Measurements from ENCODE around the gene CREB3.
A peak's percentile ranks its signal among the peaks of the same experiment; 100 is the strongest.

CREB3 gene

DNA sequence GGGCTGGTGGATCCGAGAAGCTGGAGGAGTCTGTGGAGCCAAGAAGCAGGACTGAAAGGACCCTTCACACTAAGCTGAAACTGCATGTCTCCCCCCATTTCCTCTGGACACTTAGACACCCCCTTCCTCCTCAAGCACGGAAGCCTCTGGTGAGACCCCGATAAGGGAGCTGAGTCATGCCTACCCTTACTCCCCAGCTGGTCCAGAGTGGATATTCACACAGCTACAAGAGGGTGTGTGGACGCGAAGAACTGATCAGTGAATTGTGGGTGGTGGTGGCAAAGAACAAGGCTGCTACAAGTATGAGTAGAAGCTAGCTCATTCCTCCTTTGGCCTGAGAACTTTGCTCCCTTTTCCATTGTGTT, 4.8 kb upstream of the CREB3 start:
- DNase-seq (ENCODE audit: low spot score), result no peak

DNA sequence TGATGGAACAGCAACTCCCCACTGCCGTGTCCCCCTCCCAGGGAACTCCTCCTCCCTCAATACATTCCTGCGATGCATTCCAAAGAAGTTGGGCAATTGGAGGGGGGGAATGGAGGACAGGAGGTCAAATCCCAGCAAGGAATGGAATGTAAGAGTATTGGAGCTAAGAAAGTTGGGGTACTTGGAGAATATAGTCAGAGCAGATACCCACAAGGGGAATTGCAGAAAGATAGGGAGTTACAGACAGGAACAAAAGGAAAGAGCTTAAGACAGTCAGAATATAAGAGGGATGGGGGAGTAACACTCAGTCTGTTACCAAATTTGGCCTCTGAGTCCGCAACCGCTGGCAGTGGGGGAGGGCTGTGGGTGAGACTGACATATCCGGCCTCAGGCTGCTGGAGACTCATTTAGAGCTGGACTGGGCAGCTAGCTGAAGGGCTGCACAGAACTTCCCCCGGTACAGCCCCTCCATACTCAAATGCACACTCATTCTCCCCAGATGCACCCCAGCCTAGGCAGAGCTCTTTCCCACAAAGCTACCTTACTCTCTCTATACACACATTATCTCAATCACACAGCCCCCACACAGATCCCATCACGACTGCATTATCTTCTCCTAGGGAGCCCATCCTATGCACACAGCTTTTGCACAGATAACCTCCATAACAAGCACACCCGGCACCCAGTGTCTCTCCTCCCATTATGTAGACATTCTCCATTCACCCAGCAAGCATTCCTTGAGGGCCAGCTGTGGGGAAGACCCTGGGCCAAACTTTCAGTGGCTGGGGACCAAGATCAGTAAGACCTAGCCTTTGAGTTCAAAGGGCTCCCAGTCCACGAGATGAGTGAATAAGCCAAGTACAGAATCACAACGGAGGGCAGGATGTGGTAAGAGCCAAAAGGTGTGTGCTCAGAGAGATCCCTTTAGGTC, 4.2 kb upstream of the CREB3 start:
- DNase-seq (ENCODE audit: low spot score), result peak; percentile 49

DNA sequence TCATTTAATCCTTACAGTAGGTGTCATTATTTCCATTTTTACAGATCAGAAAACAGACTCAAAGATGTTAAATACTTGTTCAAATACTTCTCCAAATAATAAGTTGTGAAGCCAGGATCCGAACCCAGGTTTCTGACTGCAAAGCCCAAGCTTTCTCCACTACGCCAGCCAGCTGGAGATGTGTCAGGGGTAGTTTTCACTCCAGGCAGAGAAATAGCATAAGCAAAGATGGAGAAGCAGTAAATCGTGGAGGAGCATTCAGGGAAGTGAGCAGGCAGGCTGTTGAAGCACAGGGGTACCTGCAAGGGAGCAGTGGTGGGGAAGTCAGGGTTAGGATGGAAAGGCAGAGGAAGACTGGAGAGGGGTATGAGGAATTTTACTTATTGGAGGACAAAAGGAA, 3.4 kb upstream of the CREB3 start:
- DNase-seq (ENCODE audit: low spot score), result no peak

DNA sequence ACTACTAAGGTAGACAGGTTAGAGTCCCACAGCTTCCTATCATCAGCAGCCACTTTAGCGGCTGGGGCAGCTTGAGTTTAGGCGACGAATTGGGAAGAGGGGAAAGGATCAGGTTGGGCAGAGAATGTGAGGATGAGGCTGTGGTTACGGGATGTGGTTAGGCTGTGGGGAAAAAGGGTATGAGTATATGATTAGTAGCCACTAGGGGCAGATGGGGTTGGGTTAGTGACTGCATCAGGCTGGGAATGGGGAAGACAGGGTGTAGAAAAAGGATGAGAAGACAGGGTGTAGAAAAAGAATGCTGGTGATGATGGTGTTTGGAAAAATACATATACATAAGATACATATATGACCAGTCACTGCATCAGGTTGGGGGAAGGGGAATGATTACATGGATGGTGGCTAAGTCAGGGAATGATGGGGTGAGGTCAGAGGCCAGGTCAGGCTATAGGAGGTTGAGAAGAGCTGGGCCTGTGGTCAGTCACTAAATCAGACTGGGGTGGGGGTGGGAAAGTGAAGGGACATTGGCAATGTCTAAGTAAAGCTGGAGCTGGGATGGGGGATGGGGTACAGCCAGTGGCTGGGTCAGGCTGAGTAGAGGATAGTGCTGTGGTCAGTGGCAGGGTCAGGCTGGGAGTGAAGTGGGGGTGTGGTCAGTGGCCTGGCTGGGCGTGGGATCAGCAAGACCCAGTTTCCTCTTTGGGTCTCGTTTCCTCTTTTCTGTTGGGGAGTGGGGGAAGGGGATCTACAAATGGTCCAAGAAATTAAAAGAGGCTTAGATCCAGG, 2.6 kb upstream of the CREB3 start:
- DNase-seq (ENCODE audit: low spot score), result peak; percentile 63

DNA sequence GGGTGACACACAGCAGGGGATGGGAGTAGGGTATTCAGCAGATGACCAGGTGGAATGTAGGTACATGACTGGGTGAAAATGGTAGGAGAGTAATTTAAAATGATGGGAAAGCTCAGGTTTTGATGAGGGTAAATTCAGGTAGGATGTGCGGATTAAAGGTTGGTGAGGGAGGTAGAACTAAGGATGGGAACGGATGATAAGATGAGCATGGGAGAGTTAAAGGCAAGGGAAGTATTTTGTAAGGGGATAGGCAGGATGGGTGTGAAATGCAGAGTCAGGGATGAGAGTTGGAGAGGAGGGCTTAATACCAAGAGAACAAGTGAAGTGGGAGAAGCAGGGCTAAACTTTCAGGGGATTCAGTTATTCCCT, 2.0 kb upstream of the CREB3 start:
- DNase-seq (ENCODE audit: low spot score), result no peak

DNA sequence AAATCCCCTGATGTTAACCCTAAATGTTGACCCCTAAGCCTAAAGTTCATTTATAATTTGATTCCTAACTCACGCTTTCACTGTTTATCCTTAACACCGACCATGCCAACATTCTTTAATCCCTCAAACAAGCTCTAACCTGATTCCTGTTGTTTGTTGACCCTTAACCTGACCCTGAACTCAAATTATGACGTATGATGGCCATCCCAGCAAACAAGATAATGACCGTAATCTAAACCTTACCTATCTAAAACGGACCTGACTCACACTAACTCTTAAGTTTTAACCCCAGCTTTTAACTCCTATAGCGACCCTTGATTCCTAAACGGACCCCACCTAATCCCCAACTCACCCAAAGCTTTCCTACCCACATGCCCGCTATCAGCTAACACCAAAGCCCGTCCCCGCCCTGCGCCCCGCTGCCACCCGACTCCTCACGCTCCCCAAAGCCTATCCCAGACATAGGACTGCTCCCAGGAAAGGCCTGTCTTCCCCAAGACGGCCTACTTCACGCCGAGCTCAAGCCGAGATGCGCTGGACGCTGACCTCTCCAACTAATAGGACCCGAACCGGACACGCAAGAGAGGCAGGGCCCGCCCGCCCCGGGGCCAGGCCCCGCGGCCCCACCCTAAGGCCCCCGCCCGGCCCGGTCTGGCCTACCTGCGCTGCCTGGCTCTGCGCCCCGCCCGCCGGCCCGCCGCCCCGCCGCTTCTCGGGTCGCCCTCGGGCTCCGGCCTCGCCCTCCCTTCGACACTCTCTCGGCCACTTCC, 866 bp upstream of the CREB3 start:
- no peak for DNase-seq (ENCODE audit: low spot score)

DNA sequence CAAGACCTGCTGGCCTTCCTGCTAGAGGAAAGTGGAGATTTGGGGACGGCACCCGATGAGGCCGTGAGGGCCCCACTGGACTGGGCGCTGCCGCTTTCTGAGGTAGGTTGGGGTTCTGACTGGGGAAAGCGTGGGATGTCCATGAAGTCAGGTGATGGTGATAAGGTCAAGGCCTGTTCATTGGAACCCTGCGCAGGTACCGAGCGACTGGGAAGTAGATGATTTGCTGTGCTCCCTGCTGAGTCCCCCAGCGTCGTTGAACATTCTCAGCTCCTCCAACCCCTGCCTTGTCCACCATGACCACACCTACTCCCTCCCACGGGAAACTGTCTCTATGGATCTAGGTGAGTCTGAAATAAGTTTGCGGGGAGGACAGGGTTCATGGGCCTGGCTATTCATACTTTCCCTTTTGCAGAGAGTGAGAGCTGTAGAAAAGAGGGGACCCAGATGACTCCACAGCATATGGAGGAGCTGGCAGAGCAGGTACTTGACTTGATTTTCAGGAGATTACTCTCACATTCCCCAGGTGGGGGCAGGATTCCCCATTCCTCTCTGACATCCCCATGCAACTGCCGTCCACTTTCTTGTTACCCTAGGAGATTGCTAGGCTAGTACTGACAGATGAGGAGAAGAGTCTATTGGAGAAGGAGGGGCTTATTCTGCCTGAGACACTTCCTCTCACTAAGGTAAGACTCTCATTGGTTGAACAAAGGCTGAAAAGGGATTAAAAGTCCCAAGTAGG, 505 bp downstream of the CREB3 start:
- peak; percentile 47 for DNase-seq (ENCODE audit: low spot score)

DNA sequence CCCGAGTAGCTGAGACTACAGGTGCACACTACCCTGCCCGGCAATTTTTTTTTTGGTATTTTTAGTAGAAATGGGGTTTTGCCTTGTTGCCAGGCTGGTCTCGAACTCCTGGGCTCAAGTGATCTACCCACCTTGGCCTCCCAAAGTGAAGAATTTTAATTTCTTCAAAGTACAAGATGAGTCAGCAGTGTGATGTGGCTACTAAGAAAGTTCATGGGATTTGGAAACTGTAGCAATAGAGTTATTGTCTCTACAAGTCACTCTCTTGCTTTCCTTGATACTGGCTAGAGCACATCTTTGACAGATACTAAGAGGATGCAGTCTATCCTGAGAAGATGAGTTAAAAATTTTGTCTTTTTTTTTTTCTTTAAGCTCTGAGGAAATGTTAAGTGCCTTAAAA, 1.6 kb downstream of the CREB3 start:
- DNase-seq (ENCODE audit: low spot score), result no peak

DNA sequence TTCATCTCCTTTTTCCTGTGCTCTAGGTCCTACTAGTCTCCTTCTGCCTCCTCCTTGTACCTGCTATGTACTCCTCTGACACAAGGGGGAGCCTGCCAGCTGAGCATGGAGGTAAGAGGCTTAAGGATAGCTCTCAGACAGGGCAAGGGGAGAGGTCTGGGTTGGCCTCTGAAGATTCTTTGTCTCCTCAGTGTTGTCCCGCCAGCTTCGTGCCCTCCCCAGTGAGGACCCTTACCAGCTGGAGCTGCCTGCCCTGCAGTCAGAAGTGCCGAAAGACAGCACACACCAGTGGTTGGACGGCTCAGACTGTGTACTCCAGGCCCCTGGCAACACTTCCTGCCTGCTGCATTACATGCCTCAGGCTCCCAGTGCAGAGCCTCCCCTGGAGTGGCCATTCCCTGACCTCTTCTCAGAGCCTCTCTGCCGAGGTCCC, 3.8 kb downstream of the CREB3 start:
- DNase-seq (ENCODE audit: low spot score), result peak; percentile 64

DNA sequence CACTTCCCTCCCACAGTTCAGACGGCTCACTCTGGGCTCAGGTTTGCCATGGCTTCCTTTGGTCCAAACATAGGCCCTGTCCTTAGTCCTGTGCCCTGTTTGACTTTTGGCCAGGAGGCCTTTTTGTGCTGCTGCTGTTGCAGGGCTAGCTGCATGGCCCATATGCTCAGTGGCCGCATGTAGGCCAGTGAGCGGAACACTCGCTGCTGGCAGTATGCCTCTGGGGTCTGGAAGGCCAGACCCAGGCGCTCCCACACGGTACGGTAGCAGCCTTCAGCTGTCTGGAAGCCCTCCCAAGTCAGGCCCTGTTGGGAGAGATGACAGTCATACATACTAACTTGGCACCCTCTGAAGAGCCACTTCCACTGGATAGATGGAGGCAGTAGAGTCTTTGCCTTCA, 4.7 kb downstream of the CREB3 start:
- DNase-seq (ENCODE audit: low spot score), result no peak

DNA sequence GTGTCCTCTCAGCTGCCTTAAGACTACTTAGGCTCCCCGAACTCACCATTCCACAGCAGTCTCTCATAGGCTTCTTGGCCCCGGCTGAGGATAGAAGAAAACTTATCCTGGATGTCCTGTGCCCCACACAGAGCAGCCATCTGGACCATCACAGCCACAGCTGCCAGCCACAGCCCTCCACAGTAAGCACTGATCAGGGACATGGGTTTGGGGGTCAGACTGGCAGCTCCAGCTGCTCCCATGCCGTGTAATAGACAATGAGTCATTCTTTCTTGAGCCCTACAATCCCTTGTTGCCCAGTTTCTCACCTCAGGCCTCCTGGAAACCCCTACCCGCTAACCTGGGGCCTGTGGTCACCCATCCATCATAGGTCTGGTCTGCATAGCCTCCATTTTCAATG, 5.7 kb downstream of the CREB3 start:
- DNase-seq (ENCODE audit: low spot score), result no peak

DNA sequence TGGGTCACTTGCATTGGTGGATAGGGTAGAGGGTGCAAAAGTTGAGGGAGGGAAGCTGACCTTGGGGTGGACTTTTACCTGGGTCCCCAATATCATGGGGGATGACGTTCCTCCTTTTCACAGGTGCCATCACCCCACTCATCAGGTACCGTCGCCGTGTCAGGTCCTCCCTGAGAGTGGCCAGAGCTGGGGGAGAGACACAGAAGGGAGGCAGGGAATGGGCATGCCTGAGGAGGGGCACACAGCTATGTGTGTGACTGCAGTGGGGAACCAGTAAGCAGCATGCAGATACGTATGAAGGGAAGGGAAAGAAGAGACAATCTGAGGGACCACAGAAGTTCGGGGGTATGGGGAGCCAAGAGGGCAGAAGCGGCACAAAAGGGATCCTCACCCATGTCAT, 6.5 kb downstream of the CREB3 start:
- DNase-seq (ENCODE audit: low spot score), result no peak

DNA sequence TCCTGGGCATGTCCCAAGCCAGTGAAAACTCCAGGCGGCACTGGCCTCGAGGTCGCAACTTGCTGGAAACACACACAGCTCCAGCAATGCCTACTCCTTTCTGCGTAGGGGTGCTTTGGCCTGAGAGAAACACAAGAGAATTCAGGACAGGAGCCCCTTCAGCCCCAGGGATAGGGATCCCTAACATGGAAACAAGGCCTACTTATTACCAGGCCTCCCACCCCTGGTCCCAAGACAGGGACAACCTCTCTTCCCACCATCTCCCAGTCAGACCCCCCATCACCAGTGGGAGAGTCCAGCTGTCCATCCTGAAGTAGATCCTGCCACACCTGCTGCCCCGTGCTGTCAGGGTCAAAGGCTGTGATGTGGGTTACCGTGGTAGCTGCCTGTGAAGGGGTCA, 7.8 kb downstream of the CREB3 start:
- no peak for DNase-seq (ENCODE audit: low spot score)

DNA sequence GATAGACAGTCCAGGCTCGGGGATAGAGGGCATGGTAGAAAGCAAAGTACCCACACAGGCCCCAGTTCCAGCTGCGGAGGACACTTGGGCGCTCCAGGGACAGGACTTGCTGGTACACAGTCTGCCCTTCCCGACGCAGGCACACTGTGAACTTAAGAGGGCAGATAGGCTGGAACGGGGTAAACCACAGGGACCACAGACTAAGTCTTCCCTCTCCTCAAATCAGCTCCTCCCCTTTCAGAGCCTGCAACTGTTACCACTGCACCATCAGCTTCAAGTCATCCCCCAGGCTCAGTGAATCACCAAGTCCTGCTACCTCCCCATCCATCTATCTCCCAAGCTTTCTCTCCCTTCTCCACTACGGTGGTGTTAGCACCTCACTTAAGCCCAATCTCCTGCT, 9.3 kb downstream of the CREB3 start:
- DNase-seq (ENCODE audit: low spot score), result no peak

DNA sequence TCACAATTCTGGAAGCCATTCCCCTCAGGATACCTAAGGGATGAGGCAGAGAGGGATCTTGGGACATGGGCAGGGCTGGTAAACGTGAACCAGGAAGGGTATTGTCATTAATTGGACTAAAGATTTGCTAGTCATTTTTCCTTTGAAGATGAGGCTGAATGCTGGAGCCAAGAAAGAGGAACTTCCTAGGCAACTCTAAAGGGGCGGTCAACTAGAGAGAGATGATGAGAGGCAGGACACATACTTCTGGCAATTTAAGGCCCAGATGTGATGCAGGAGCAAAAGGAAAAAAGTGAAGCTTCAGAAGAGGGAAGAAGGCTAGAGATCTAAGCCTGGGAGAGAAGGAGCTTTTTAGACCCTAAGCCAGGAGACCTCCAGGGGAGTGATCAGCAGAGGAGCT, 11.0 kb downstream of the CREB3 start:
- no peak for DNase-seq (ENCODE audit: low spot score)

DNA sequence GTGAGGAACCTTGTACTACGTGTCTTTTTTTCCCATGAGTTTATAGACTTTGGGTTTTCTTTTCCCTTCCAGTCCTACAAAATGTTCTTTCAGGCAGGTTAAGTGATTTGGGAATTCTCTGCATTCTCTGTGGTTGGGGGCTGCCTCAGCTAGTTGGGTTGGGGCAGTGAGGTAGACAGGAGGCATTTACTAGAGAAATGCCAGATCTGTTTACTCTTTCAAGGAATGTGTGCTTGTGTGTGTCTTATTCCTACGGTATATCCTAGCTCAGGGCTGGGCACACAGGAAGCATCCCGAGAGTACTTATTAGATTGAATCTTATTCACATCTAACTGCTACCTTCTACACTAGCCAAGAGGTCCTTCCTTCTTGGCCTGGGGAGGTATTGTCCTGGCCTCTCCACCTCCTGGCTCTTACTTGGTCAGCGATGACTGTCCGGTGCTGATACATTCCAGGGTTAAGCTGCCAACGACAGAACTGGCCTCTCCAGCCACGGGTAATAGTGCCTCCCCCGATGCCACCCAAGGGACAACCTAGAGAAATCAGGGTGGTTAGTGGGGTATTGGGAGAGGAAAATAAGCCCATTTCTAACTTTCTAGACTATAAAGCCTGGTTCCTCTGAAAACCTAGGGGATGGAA, 11.5 kb downstream of the CREB3 start:
- no peak for DNase-seq (ENCODE audit: low spot score)

DNA sequence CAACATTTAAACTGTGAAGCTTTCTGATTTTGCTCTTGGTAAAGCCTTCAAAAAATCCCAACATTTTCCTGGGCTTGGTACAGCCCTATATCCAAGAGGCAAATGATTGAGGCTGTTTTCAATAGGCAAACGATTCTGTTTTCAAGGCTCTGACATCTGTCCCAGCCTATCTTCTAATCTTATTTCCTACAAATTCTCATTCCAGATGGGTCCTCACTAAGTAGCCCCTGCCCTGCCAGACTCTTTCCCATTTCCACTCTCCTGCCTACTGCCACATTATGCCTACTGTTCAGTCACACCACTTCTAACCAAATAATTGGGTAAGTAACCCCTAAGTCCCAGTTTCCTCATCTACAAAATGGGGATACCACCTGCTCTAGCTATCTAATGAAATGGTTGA, 13.1 kb downstream of the CREB3 start:
- DNase-seq (ENCODE audit: low spot score), result no peak

DNA sequence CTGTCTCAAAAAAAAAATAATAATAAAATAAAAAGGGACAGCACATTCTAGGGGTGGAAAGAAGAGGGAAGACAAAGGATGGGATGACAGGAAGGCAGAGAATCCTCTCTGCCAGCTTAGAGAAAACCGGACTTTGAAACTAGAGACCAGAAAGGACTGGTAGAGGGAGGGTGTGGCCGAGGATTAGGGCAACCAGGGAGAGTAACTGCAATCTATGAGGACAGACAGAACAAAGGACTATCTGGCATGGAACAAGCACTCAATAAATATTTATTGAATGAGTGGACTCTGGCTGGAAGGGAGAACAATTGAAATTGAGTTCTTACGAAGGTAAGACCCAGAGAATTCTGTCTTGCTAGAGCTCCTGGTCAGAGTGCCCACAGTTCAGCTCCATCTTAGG, 14.1 kb downstream of the CREB3 start:
- DNase-seq (ENCODE audit: low spot score), result no peak

DNA sequence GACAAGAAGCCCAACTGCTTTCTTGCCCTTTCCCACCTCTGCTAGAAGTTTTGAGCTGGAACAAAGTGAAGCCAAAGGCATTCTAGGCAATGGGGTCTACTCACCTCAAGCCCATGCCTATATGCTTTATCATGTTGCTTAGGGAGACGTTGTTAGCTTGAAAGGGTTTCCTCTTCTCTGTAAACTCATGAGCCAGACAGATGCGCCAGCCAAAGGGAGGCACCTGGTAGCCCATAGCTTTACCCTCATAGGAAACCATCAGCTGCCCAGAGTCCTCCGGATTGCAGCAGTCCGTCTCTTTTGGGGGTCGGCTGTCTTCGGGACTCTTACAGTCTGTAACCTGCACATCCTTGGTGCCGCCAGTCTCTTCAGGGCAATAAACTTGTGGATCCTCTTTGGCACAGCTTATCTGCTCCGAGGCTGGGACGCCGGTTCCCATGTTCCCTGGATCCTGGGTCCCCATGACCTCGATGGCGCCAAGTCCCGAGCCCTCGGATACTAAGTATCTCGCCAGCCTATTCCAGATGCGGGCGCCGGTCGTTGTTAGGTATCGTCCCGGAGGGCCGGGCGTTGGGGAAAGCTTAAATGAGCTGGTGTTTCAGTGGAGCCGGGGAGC, 15.9 kb downstream of the CREB3 start:
- DNase-seq (ENCODE audit: low spot score), result no peak

DNA sequence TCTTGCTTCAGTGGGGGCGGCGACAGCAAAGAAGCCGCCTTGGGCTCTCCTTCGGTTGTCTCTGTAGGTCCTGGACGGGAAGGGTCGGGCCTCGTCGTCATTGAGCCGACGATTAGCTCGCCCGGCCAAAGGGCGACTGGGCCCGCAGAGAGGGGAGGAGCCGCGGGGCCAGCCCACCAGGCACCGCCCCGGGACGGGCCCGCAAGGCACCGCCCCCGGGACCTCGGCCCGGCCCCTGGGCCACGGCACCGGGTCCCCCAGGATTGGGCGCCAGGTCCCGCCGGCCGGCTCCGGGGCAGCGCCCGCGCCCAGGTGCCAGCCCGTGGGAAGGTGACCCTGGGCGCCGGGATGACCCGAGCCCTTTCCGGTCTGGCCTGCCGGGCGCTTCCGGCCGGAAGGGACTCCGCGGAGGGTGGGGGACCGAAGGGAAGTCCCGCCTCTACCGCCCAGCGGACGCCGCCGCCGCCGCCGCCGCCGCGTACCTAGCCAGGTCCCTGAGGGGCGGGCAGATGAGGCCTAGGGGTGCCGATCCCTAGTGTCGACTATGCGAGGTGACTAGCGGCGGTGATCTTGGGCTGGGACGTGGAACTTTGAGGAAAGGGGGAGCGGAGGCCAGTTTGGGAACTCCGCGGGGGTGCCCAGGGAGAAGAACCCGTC, 16.5 kb downstream of the CREB3 start, which contains the start of the genes GBA2 and RGP1:
Gene GBA2 (minus strand): TSS at position 371 of the 657 bp plus-strand sequence. CDS start 524 bp downstream, outside the sequence.
Gene RGP1 (plus strand): TSS at position 430 of the 657 bp plus-strand sequence. CDS start 469 bp downstream, outside the sequence.
- DNase-seq (ENCODE audit: low spot score), result peak; percentile 66

All from pons (tissue), 1 donor.